CD4-positive, alpha-beta T cell treated with Interleukin-4 for 1 hour (primary cell): ENCODE measurements around the gene SLC43A1.

Experiments
- DNase-seq, 2 donors: peaks; one replicate each; pipeline ENCODE4 v3.0.0-alpha.2; 2020 to 2022

SLC43A1 gene

DNA sequence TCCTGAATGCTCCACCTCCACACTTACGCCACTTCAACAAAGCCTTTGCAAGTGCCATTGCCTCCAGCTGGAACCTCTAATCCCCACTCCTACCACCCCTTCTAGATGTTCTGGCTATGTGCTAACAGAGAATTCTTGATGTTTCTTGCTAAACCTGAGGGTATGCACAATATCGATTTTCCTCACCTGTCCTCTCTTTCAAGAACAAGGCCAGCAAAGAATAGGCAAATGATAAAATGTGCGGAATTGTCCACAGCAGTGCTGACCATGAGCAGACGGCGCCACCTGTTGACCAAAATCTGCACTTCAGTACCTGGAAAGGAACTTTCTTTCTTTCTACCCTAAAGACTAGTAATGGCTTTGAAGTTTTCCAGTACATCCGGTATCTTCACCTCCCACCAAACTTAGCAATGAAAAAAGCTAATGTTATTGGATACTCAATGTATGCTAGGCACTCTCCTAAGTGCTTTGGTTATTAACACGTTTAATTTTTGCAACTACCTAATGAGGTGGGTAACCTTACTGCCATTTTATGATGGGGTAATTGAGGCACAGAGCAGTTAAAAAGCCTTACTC, 11.6 kb upstream of the SLC43A1 start:
- DNase-seq: peak; percentile 71 to 77

DNA sequence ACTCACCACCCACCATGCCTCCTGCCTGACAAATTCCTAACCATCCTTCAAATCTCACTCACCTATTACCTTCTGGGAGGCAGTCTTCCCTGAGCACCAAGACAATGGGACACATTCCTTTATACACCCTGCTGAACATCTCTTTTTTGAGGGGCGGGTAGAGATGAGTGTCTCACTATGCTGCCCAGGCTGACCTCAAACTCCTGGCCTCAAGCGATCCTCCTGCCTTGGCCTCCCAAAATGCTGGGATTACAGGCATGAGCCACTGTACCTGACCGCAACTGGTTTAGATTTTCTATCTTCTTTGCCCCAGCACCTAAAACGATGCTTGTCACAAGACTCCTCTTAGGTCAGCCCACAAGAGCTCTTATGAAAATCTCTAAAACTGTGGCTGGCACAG, 7.9 kb upstream of the SLC43A1 start:
- DNase-seq: no peak

DNA sequence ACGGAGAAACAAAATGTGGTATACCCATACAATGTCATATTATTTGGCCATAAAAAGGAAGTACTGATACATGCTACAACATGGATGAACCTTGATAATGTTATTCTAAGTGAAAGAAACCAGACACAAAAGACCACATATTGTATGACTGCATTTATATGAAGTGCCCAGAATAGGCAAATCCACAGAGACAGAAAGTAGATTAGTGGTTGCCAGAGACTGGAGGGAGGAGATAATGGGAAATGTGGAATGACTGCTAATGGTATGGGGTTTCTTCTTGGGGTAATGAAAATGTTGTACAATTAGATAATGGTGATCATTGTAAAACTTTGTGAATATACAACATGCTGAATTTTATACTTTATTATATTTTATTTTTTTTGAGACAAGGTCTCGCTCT, 5.6 kb upstream of the SLC43A1 start:
- no peak for DNase-seq

DNA sequence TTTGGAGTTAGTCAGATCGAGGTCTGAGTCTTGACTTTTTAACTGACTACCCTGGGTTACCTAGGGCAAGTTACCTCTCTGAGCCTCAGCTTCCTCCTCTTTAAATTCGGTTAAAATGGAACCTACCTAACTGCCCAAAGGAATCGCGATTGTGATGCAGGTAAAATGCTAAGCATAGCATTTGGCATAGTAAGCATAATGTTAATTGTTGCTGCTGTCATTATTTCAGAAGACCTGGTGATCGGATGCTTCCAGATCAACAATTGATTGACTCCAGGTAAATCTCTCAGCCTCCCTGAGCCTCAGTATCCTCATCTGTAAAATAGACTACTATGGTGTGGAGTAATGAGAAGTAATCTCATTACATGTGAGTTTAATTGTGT, 550 bp upstream of the SLC43A1 start:
- no peak for DNase-seq

DNA sequence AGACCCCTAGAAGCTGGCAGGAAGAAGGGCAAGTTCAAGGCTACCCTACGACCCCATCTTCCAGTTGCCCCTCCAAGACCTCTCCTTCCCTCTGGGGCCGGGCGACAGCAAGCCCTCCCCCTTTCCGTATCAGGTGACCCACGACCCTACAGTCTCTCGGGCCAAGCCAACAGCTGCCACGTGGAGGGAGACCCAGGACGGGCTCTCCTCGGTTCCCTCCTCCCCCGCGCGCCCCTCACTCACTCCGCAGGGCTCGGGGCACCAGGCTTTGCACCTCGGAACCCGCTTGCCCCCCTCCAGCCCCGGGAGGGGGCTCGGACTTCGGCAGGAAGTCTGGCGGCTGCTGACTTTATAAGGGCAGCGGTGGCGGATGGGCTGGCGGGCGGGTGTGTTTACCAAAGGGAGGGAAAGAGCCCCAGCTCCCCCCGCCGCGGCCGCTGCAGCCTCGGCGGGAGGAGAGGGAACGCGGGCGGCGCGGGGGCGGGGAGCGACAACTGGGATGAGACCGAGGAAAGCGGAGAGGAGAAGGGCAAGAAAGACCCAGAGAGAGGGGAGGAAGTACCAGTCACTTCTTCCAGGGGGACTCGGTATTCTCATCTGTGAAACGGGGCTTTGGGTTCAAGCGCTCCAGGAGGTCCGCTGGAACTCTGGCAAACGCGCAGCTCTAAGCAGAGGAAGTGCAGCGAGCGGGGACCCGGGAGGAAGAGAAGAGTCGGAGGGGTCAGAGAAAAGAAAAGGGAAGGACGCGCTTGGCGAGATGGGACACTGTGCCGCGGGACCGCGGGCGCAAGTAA, 767 bp downstream of the SLC43A1 start:
- DNase-seq: peak in 1 of 2 donors; percentile 44

DNA sequence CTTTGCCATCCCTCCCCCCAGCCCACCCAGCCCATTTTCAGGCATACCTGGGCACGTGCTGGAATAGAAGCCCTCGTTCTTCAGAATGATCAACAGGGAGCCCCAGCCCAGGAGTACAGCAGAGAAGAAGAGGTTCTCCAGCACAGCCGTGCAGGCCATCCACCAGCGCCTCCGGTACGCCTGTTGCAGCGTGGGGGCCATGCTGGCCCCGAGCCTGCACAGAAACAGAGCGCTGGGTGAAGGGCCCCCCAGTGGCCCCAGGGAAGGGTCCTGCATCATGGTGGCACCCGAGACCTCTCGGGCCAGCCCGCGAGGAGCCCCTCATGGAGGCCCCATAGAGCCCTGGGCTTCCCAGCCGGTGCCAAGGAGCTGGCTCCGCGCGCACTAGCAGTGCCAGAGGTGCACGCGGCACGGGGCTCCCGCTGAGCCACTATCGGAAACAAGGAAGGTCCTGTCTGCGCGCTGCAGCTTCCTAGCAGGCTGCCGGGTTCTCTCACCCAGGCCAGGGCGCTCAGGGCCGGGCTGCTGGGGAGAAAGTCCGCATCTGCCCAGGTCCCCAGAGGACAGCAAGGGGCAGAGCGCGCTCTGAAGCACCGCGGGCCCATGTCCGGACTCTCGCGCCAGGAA, 1.5 kb downstream of the SLC43A1 start:
- DNase-seq: peak in 1 of 2 donors; percentile 27

DNA sequence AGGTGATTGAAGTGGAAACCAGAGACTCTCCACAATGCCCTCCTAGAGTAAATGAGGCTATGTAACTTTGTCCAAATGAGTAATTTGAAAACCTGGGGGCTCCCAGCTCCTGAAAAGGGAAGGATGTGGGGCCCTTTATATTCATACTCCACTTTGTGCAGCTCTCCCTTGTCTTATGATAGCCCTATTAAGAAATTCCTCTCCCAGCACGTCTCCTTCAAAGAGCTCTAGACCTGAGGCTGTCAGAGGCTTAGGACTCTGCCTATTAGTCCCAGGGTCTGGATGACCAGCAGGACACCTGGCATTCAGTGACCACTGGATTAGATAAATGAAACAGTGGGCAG, 2.1 kb downstream of the SLC43A1 start:
- DNase-seq: no peak

DNA sequence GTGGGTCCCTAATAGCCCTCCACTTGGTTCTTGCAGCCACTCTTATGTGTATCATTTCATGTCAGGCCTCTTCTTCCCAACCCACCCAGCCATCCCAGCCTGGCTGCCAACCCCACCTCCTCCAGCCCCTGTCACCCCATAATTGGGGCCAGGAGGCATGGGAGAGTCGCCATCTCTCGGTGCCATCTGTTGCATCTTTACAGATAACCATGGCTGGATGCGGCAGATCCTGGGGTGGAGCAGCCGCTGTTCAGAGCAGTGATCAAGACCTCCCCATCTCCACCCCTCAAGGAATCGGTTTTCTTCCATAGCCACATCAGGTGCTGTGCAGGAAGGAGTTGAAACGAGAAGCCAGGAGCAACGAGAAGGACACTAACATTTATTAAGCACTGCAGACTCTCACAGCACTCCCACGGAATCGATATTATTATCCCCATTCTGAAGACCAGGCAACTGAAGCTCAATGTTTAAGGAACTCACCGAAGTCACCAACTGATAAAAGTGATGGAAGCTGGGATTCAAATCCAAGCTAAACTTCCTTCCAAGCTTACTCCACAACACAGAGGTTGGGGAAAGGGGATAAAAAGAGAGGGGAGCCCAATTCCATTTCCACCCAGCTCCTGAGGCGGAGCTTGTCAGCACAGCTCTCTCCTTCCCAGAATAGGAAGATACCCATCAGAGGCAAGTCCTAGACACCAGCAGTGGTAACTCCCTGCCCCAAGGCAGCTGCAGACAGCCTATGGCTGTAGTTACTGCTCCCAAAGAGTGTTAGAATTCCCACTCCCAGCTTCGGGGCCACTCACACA, 2.7 kb downstream of the SLC43A1 start:
- DNase-seq: no peak

DNA sequence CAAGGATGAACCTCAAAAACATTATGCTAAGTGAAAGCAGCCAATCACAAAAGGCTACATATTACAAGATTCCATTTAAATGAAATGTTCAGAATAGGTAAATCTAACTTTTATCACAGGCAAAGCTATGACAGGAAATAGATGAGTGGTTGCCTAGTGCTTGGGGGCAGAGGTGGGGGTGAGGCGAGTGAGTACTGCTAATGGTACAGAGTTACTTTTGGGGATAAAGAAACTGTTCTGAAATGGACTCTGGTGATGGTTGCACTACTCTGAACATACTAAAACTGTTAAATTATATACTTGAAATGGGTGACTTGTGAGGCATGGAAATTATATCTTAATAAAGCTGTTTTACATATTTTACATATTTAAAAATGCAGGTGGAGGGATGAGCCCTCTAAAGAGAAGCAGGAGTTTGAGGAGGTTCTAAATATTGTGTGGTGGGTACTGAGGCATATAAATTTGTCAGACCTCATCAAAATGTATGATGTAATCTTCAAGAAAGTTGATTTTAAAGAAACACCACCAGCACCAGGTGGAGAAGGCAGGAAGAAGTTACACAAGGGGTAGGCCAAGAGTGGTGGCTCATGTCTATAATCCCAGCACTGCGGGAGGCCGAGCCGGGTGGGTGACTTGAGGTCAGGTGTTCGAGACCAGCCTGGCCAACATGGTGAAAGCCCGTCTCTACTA, 3.6 kb downstream of the SLC43A1 start:
- no peak for DNase-seq

DNA sequence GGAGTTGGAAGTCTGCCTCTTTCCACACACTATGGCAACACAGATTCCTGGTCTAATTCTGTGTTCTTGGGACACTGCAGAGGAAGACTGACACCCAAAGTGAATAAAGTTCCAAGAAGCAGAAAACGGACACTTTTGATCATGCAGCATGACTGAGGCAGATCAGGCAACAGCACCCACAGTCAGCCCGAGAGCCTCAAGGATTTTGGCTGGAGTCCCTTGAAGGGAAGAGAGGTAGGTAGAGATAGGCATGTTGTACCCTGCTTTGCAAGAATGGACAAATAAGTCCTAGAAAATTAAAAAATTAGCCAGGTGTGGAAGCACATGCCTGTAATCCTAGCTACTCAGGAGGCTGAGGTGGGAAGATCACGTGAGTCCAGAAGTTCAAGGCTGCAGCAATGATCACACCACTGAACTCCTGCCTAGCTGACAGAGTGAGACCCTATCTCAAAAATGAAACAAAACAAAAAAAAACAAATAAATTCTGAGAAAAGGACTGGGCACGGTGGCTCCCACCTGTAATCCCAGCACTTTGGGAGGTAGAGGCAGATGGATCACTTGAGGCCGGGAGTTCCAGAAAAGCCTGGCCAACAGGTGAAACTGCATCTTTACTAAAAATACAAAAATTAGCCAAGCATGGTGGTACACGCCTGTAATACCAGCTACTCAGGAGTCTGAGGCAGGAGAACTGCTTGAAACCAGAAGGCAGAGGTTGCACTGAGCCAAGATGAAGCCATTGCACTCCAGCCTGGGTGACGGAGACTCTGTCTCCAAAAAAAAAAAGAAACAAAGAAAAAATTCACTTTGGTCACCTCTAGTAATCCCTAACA, 6.9 kb downstream of the SLC43A1 start:
- DNase-seq: no peak

DNA sequence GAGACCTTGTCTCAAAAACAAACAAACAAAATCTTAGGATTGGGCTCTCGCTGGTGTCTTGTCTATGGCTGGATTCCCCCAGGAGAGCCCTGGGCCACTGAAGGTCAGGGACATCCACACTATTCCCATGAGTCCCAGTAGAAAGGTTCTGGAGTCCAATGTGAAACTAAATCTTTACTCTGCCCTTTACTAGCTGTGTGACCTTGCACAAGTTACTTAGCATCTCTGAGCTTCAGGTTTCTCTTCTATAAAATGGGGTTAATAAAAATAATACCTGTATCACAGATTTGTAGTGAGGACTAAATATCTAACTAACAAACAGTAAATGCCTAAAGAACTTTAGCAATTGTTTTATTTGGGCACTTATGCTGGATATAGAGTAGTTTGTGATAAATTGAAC, 9.0 kb downstream of the SLC43A1 start:
- no peak for DNase-seq

DNA sequence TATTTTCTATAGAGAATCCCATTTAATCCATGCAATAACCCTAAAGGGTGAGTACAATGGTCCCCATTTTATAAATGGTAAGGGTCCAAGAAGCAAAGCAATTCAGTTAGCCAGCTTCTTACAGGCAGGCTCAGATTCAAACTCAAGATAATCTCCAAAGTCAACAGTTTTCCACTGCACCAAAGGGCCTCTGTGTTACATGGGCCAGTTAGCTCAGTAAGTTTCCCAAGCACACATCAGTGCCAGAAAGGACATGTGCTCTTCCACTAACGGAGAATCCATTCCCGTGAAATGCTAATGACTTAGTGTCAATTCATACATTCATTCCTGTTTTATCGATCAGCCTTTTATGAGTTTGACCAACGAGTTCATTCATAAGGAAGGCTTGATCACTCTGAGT, 11.0 kb downstream of the SLC43A1 start:
- no peak for DNase-seq

DNA sequence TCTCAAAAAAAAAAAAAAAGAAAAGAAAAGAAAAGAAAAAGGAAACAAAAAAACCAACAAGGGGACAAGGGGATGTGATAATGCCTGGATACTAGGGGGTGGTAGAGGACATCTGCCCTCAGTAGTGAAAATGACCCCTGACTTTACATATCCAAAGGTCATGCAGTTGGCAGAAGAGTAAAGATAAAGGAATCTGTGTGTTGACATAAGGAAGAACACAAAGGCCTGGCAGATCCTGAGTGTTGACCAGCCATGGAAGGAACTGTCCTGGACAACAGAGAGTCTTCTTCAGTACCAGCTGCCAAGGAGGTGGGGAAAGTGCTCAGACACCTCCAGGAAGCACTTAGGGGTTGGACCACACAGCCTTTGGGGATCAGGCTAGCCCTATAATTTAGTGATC, 12.6 kb downstream of the SLC43A1 start:
- no peak for DNase-seq

DNA sequence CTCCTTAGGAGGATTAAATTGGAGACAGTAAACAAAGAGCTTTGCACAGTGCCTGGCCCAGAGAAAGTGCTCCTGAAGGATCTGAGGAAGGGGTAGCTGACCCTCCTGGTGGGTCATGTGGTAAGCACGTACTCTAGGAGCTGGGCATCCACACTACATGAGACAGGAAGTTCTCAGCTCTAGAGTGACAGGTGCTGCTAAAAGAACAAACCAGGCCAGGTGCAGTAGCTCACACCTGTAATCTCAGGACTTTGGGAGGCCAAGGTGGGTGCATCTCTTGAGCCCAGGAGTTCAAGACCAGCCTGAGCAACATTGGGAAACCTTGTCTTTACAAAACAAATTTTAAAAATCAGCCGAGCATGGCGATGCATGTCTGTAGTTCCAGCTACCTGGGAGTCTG, 13.1 kb downstream of the SLC43A1 start:
- DNase-seq: no peak

DNA sequence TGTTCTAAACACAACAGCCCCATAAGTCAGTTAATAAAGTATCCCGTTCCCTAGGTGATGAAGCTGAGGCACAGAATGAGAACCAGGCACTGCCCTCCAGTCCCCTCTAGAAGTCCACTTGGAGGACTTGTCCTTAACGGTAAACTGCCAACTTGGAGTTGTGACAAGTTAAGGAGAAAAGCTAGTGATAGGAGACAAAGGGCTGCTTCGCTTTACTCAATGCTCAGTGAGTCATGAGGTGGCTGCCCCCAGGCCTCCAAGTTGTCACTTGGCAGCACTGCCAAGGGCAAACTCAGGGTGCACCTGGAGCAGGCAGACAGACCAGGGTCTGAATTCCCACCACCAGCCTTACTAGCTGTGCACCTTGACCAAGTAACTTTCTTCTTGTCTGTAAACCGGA, 13.5 kb downstream of the SLC43A1 start:
- DNase-seq: no peak

DNA sequence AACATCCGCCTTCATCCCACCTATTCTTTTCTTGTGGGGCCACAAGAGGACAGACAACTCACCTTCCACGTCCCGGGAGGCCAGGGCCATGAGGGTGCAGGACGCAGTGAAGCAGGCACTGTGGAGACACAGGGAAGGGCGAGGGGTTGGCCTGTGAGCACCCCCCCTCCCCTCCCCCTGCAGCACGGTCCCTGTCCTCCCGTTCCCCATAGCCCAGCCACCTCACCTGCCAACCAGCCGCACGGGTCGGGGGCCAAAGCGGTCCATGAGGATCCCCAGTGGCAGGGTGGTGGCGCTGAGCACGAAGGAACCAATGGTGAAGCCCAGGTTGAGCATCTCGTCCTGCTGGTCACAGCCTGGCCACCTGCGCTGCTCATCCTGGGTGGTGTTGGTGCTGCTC, 14.6 kb downstream of the SLC43A1 start:
- no peak for DNase-seq

DNA sequence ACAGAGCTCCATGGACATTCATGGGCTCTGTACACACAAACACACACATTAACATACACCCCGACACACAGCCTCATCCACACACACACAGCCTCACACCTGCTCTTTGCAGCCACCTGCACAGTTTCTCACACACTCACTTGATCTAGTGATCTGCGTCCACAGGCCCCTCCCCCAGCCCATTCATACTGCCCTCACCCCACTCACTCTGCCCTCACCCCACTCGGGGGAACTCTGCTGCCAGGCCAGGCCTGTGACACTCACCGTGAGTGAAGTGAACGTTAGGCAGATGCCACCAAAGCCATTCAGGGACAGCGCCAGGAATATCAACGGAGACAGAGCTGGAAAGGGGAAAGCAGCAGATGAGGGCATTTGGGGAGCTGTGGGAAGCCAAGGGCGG, 15.0 kb downstream of the SLC43A1 start:
- DNase-seq: no peak

DNA sequence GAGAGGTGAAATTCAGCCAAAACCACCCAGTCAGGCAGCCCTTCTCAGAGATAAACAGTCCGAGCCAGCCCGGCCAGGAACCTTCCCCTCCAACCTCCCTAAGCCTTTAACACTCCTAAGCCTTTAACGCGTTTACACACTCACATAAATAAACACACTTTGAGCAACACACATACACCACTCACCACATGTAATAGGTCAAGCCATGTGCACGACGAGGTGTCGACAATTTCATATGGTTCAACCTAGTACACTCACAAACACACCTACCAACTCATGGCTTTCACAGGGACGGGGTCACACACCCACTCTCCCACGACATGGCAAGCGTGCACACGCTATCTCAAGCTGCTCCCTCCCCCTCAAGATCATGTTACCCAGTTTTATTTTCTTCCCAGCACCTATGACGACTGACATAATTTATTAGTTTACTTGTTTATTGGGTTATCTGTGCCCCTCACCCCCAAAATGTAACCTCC, 15.5 kb downstream of the SLC43A1 start:
- DNase-seq: no peak

DNA sequence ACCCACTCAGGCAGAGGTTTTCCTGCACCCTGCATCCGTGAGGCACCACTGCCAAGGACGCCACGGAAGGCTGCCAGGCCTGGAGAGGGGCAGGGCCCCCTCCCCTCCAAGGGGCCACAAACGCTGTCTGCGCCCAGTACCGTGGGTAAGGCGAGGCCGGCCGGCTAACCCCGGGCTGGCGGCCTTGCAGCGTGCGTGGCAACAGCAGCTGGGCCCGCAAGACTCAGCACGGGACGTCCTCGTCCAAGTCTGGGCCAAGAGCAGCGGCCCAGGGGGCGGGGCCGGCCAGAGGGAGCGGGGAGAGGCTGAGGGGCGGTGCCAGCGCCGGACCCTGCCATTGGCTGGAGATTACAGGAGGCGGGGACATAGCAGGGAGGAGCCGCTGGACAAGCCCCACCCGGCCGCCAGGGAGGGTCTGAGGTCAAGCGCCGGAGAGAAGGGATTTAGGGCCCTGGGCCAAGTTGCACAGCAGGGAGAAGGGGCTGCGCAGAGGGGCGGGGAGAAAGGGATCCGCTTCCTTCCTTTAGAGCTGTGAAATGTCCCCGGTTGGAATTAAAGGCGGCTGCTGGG, 16.0 kb downstream of the SLC43A1 start:
- DNase-seq: peak; percentile 34 to 77

DNA sequence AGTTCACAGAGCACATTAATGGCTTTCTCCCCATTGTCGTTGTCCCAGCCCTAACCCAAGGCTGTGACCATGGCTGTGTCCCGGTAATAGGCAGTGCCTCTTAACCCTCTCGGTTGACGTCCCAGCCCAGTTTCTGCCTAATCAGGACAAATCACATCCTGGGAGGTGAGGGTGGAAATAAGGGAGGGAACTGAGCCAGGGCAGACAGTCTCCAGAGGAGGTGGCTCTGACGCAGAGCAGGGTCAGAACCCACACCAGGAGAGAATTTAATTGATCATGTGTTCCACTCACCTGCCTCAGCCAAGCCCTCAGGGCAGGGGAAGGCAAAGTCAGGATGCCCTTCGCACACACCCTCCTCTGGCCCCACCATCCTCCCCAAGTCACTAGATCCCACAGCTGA, 17.0 kb downstream of the SLC43A1 start:
- DNase-seq: no peak
